GM12864 (cell line): ENCODE results near the gene HBZ.
"Not testable (repeated sequence)": the region's sequence is repeated elsewhere in the genome, so short reads cannot be mapped to it uniquely, and the experiment has no call there.

Experiments
- DNase-seq: peaks from one replicate; pipeline ENCODE4 v3.0.0-alpha.2; 2011; ENCODE audit warnings: low read depth
- H3K4me3 ChIP-seq: 2 replicates; pipeline ENCODE4 v1.5.1; 2011; ENCODE audit warnings: mild to moderate bottlenecking, low read depth, low read length, control low read depth
- CTCF ChIP-seq: IDR thresholded peaks from 2 replicates; pipeline ENCODE4 v1.5.1; 2011; ENCODE audit warnings: low read depth, mild to moderate bottlenecking, moderate library complexity, low read length, control low read depth, inconsistent platforms; ENCODE audit errors: missing control alignments

The HBZ gene

GRCh38 chr16:203246-203645 lies 50.8 kb downstream of the HBZ start:
- DNase-seq, result no peak
- H3K4me3 ChIP-seq, result no peak overlapping the region
- no peak for TF ChIP-seq CTCF

GRCh38 chr16:204046-204445 lies 51.6 kb downstream of the HBZ start:
- H3K4me3 ChIP-seq, DNase-seq: not testable (repeated sequence)
